GM12891 (cell line): ENCODE measurements around the gene ACBD6.
"Not testable (repeated sequence)": the region's sequence is repeated elsewhere in the genome, so short reads cannot be mapped to it uniquely, and the experiment has no call there.

ENCODE experiments used
- DNase-seq: peaks from one replicate; pipeline ENCODE4 v3.0.0; 2011; ENCODE audit warnings: low spot score; ENCODE audit not compliant: insufficient read length
- FAIRE-seq: peaks from 2 replicates; lab custom pipeline; 2011; peaks lifted over from hg19 to GRCh38; lab: Jason Lieb, UNC
- PAX5 ChIP-seq: IDR thresholded peaks from 2 replicates; pipeline ENCODE4 v1.6.1; 2011; ENCODE audit warnings: low read length, moderate library complexity, mild to moderate bottlenecking; ENCODE audit not compliant: insufficient read depth, severe bottlenecking
- POLR2A ChIP-seq: IDR thresholded peaks from 2 replicates; pipeline ENCODE4 v1.6.1; 2011; ENCODE audit warnings: low read depth, low read length, control low read depth
- POLR2AphosphoS5 ChIP-seq: IDR thresholded peaks from 2 replicates; pipeline ENCODE4 v1.6.1; 2011; ENCODE audit warnings: low read depth, low read length, control low read depth
- POU2F2 ChIP-seq: IDR thresholded peaks from 2 replicates; pipeline ENCODE4 v1.6.1; 2011; ENCODE audit warnings: low read depth, mild to moderate bottlenecking, control low read depth, low read length, moderate library complexity
- SPI1 ChIP-seq: IDR thresholded peaks from 2 replicates; pipeline ENCODE4 v1.6.1; 2011; ENCODE audit warnings: low read depth, low read length, control low read depth
- TAF1 ChIP-seq: IDR thresholded peaks from 2 replicates; pipeline ENCODE4 v1.6.1; 2011; ENCODE audit warnings: low read depth, low read length, control low read depth

The ACBD6 gene

DNA sequence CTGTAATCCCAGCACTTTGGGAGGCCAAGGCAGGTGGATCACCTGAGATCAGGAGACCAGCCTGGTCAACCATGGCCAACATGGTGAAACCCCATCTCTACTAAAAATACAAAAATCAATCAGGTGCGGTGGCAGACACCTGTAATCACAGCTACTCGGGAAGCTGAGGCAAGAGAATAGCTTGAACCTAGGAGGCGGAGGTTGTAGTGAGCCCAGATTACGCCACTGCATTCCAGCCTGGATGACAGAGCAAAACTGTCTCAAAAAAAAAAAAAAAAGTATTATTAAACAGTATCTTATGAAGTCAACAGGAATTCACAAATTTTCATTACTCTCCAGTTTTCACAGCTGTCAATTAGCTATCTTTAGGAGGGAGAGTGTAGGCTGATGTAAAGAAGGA is 3.8 kb downstream of the ACBD6 start:
- no peak for DNase-seq
- TF ChIP-seq PAX5 (no peak), POU2F2 (no peak), POLR2AphosphoS5 (no peak), TAF1 (no peak), SPI1 (no peak), POLR2A (no peak)
- no peak for FAIRE-seq

DNA sequence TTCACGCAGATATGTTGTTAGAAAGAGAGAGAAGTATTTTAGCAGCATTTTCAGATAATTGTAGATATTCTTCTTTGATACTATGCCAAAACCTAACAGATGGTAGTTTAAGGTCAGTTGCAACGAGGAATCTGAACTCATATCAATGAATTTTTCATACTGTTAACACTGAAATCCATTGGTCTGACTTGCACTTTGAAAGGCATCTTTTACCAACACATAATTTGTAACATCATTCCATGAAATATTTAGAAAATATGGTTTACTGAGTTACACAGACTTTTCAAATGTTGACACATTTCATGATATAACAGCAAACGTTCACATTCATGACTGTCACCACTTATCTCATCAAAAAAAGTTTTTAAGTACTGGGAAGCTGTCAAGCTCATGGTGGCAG is 4.6 kb downstream of the ACBD6 start:
- TF ChIP-seq TAF1 (no peak), POU2F2 (no peak), POLR2A (no peak), SPI1 (no peak), PAX5 (no peak), POLR2AphosphoS5 (no peak)
- no peak for DNase-seq
- no peak for FAIRE-seq

DNA sequence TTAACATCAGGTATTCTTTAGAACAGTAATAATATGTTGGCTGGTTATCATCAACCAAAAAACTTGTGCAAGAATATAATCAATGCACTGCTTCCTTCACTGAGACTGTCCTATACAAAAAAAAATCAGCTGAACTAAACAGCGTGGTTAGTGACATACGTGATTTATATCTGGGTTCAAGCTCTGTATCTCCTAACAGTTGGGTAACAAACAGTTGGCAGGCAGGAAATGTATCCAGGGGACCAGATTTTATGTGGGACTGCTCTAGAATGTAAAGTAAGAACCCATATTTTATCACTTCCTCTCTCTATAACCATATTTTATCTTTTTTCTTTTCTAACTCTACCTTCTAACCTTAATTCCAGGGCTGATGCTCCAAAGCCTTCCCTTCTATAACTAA is 8.0 kb downstream of the ACBD6 start:
- DNase-seq, result no peak
- FAIRE-seq, result no peak
- TF ChIP-seq SPI1 (0 out of 2 replicates have a peak, but pooled peaks have one; percentile 4), POLR2A (no peak)

DNA sequence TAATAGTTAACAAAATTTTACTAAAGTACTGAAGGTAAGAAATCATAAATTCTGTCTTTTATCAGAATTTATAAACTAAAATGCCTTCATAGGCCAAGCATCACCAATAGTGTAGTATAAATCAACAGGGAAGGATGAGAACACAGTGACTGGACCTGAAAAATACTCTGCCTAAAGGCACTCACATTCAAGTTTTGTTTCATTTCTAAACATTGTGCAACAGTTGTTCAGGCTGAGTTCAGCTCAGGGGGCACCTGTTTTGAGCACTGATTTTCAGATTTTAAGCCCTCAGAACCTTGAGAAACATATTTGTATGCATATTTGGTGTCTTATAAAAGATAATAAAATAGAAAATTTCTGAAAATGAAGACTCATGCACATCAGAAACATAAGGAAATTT is 12.4 kb downstream of the ACBD6 start:
- no peak for FAIRE-seq
- no peak for TF ChIP-seq TAF1
- no peak for TF ChIP-seq SPI1
- TF ChIP-seq PAX5, result no peak
- no peak for TF ChIP-seq POU2F2
- no peak for DNase-seq

DNA sequence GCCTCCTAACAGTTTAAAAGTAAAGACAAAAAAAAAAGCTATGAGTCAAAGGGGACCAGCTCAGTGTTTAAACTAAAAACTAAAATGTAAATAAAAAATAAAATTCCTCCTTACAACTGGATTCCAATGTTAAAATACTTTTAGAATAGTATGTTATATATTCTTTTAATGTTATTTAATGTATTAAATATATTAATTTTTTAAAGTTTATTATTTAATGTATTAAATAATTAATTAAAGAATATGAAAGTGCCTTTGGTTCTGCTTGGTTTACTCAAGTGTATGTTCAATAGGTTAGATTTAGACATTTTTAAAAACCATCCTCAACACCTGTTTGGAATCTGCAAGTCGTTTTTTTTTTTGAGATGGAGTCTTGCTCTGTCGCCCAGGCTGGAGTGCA is 13.1 kb downstream of the ACBD6 start:
- TF ChIP-seq SPI1 (no peak), PAX5 (no peak), POLR2AphosphoS5 (no peak), POLR2A (no peak), TAF1 (no peak)
- DNase-seq, result no peak
- FAIRE-seq, result no peak

DNA sequence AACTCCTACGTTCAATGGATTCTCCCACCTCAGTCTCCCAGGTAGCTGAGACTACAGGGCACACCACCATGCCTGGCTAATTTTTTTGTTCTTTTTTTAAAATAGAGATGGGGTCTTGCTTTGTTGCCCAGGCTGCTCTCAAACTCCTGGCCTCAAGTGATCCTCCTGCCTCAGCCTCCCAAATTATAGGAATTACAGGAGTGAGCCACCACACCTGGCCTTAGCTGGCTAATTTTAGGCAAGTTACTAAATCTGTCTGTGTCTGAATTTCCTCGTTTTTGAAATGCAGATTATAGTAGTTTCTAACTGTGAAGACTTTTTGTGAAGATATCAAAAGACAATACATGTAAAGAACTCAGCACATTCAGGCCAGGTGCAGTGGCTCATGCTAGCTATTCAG is 13.7 kb downstream of the ACBD6 start:
- FAIRE-seq (no peak), DNase-seq (no peak)
- no peak for TF ChIP-seq TAF1
- no peak for TF ChIP-seq POLR2AphosphoS5
- TF ChIP-seq POLR2A, result no peak
- TF ChIP-seq POU2F2, result no peak
- no peak for TF ChIP-seq PAX5
- TF ChIP-seq SPI1, result no peak

DNA sequence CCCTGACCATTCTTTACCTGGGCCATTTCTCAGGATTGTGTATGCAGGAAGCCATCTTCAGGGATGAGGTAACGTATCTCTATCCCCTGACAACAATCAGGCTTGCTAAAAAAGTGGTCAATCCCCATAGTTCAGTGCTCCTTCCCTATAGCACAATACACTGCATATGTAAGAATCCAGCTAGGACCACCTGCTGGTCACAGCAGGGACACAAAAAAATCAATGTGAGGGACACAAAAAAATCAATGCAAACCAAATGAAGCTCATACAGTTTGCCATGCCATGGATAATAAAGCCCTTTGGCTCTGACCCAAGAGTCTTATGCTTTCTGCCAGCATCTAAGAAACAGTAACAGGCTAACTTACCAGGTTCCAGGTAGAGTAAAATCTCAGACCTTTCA is 16.3 kb downstream of the ACBD6 start:
- TF ChIP-seq POU2F2 (no peak), SPI1 (no peak), POLR2AphosphoS5 (no peak), POLR2A (no peak)
- DNase-seq (no peak), FAIRE-seq (no peak)

- DNase-seq (no peak), FAIRE-seq (no peak)
- no peak for TF ChIP-seq POLR2AphosphoS5
- no peak for TF ChIP-seq SPI1
- no peak for TF ChIP-seq POU2F2
- TF ChIP-seq PAX5, result no peak
- TF ChIP-seq TAF1, result no peak
- TF ChIP-seq POLR2A, result no peak
Measured at GRCh38 chr1:180484490-180484889, 17.9 kb downstream of the ACBD6 start.

GRCh38 chr1:180482425-180483275 is 19.7 kb downstream of the ACBD6 start:
- DNase-seq (no peak), FAIRE-seq (no peak)
- no peak for TF ChIP-seq SPI1

DNA sequence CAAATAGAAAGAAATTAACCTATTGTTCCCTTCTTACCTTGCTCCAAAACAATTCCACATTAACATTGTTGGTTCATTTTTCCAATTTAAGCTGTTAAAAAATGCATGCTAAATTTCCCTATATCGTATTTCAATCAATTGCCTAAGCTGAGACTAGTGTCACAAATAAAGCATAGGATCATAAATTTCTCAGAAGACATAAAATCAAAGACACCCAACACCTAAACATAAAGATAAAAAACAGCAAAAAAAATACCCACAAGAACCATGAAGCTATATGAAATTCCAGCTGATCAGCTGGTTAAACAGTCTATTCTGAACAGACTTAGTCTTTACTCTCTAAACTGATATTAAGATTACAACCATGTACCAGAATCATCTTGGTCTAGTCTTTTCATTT is 32.3 kb downstream of the ACBD6 start:
- DNase-seq (no peak), FAIRE-seq (no peak)
- TF ChIP-seq POLR2AphosphoS5, result no peak
- TF ChIP-seq SPI1, result no peak
- no peak for TF ChIP-seq PAX5
- TF ChIP-seq POLR2A, result no peak
- no peak for TF ChIP-seq TAF1
- TF ChIP-seq POU2F2, result no peak

GRCh38 chr1:180468311-180468710 is 34.1 kb downstream of the ACBD6 start:
- TF ChIP-seq POLR2AphosphoS5 (no peak), TAF1 (no peak), SPI1 (no peak), POU2F2 (no peak)
- DNase-seq (no peak), FAIRE-seq (no peak)

DNA sequence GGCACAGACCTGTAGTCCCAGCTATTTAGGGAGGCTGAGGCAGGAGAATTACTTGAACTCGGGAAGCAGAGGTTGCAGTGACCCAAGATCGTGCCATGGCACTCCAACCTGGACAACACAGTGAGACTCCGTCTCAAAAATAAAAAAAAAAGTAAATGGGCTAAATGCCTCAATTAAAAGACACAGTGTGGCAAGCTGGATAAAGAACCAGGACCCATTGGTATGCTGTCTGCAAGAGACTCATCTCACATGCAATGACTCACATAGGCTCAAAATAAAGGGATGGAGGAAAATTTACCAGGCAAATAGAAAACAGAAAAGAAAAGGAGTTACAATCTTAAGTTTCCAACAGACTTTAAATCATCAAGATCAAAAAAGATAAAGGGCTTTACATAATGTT is 40.3 kb downstream of the ACBD6 start:
- TF ChIP-seq SPI1 (no peak), POLR2AphosphoS5 (no peak), TAF1 (no peak), POLR2A (no peak), POU2F2 (no peak), PAX5 (no peak)
- DNase-seq, result no peak
- no peak for FAIRE-seq

DNA sequence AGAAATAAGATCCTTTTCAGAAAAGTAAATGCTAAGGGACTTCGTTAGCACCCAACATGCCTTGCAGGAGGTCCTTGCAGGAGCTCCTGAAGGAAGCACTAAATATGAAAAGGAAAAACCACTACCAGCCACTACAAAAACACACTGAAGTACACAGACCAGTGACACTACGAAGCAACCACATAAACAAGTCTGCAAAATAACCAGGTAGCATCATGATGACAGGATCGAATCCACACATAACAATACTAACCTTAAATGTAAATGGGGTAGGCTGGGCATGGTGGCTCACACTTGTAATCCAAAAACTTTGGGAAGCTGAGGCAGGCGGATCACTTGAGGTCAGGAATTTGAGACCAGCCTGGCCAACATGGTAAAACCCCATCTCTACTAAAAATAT is 40.7 kb downstream of the ACBD6 start:
- FAIRE-seq, DNase-seq: not testable (repeated sequence)
